ENCODE data around the gene MACF1.

The MACF1 gene

GRCh38 chr1:39184354-39184818, 20.1 kb upstream of the MACF1 start:
- peak overlapping the region; percentile 29 for H3K27ac ChIP-seq
- H4K20me1 ChIP-seq (ENCODE audit: insufficient read depth): 0 out of 2 replicates have a peak, but pooled peaks cover 6% of the 10 kb centered on the region
- H3K4me1 ChIP-seq (ENCODE audit: low read depth, poor library complexity, severe bottlenecking): peaks cover 23% of the 10 kb centered on the region

GRCh38 chr1:39187275-39188046, 17.0 kb upstream of the MACF1 start:
- H3K9ac ChIP-seq: no peak overlapping the region
- no peaks in the 10 kb centered on the region for H3K79me2 ChIP-seq (ENCODE audit: insufficient read depth, low read depth)
- TF ChIP-seq CTCF (conservative IDR thresholded peaks at IDR 0.05; ENCODE audit: low read depth, low read length): no peak
- H3K27me3 ChIP-seq (ENCODE audit: insufficient read depth, low read depth): no peaks in the 10 kb centered on the region
- H4K20me1 ChIP-seq (ENCODE audit: insufficient read depth): 0 out of 2 replicates have a peak, but pooled peaks cover 6% of the 10 kb centered on the region
- no peaks in the 10 kb centered on the region for H3K36me3 ChIP-seq (ENCODE audit: insufficient read depth)
- no peak overlapping the region for H2AFZ ChIP-seq (ENCODE audit: low read depth)
- H3K4me1 ChIP-seq (ENCODE audit: low read depth, poor library complexity, severe bottlenecking): peaks cover 37% of the 10 kb centered on the region
- H3K4me2 ChIP-seq: no peak overlapping the region
- no peak overlapping the region for H3K27ac ChIP-seq
- H3K4me3 ChIP-seq (IDR thresholded peaks at IDR 0.05; ENCODE audit: insufficient read depth, low read depth, low read length): no peak overlapping the region

More at GRCh38 chr1:39184354-39184818, 20.1 kb upstream of the MACF1 start:
- H3K9ac ChIP-seq: no peak overlapping the region
- H3K27me3 ChIP-seq (ENCODE audit: insufficient read depth, low read depth): no peaks in the 10 kb centered on the region
- no peaks in the 10 kb centered on the region for H3K79me2 ChIP-seq (ENCODE audit: insufficient read depth, low read depth)
- no peak overlapping the region for H3K4me3 ChIP-seq (IDR thresholded peaks at IDR 0.05; ENCODE audit: insufficient read depth, low read depth, low read length)
- H2AFZ ChIP-seq (ENCODE audit: low read depth): no peak overlapping the region
- no peaks in the 10 kb centered on the region for H3K36me3 ChIP-seq (ENCODE audit: insufficient read depth)
- no peak for TF ChIP-seq CTCF (conservative IDR thresholded peaks at IDR 0.05; ENCODE audit: low read depth, low read length)
- peak overlapping the region; percentile 5; the same call in 1 of the 2 replicates for H3K4me2 ChIP-seq

- peaks cover 41% of the 10 kb centered on the region for H3K4me1 ChIP-seq (ENCODE audit: low read depth, poor library complexity, severe bottlenecking)
- no peaks in the 10 kb centered on the region for H3K36me3 ChIP-seq (ENCODE audit: insufficient read depth)
- H3K4me2 ChIP-seq: no peak overlapping the region
- no peaks in the 10 kb centered on the region for H3K79me2 ChIP-seq (ENCODE audit: insufficient read depth, low read depth)
- H4K20me1 ChIP-seq (ENCODE audit: insufficient read depth): 0 out of 2 replicates have a peak, but pooled peaks cover 6% of the 10 kb centered on the region
- H3K27me3 ChIP-seq (ENCODE audit: insufficient read depth, low read depth): no peaks in the 10 kb centered on the region
- H3K4me3 ChIP-seq (IDR thresholded peaks at IDR 0.05; ENCODE audit: insufficient read depth, low read depth, low read length): no peak overlapping the region
- H3K9ac ChIP-seq: no peak overlapping the region
- H3K27ac ChIP-seq: no peak overlapping the region
- no peak overlapping the region for H2AFZ ChIP-seq (ENCODE audit: low read depth)
- TF ChIP-seq CTCF (conservative IDR thresholded peaks at IDR 0.05; ENCODE audit: low read depth, low read length): no peak
Observed at GRCh38 chr1:39189592-39190041, 14.9 kb upstream of the MACF1 start.

- Histone ChIP-seq H3K36me3 (ENCODE audit: insufficient read depth) (no peaks in the 10 kb centered on the region), H3K4me2 (no peak overlapping the region), H2AFZ (ENCODE audit: low read depth) (no peak overlapping the region), H3K27me3 (ENCODE audit: insufficient read depth, low read depth) (no peaks in the 10 kb centered on the region), H3K79me2 (ENCODE audit: insufficient read depth, low read depth) (no peaks in the 10 kb centered on the region), H3K27ac (no peak overlapping the region), H3K4me3 (IDR thresholded peaks at IDR 0.05; ENCODE audit: insufficient read depth, low read depth, low read length) (no peak overlapping the region), H3K9ac (no peak overlapping the region), H4K20me1 (ENCODE audit: insufficient read depth) (0 out of 2 replicates have a peak, but pooled peaks cover 6% of the 10 kb centered on the region), H3K4me1 (ENCODE audit: low read depth, poor library complexity, severe bottlenecking) (peaks cover 45% of the 10 kb centered on the region)
- no peak for TF ChIP-seq CTCF (conservative IDR thresholded peaks at IDR 0.05; ENCODE audit: low read depth, low read length)
Observed at GRCh38 chr1:39190096-39190495, 14.4 kb upstream of the MACF1 start.

All from KMS-11 (cell line).